CD4-positive, alpha-beta T cell treated with Interleukin-4 for 1 hour (primary cell): ENCODE measurements around the gene SORCS2.

Source experiments
- DNase-seq, 2 donors: peaks; one replicate each; pipeline ENCODE4 v3.0.0-alpha.2; 2020 to 2022

SORCS2 gene

DNA sequence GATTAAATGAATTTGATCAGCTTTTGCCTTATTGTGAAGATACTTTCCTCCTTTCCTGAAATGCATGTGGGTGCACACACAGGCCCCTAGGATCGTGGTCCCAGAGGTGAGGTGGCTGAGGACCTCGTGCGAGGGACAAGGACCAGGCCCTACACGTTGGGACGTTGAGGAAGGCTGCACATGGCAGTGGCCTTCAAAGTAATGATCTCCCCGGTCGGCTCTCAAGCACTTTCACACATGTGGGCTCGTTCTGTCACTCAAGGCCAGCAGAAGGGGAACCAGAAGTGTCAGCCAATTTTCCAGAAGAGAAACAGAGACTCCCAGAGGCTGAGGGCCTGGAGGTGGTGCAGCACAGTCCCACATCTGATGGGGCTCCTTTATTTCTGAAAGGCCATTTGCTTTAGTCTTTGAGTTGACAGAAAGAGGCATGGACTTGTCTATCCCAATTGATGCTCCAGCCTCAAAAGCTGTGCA lies 550.5 kb downstream of the SORCS2 start:
- no peak for DNase-seq

GRCh38 chr4:7744142-7744804 lies 551.9 kb downstream of the SORCS2 start:
- DNase-seq = no peak

- no peak for DNase-seq
These were observed 553.1 kb downstream of the SORCS2 start for GRCh38 chr4:7745301-7745885.

GRCh38 chr4:7746351-7747061 lies 554.2 kb downstream of the SORCS2 start:
- no peak for DNase-seq

GRCh38 chr4:7747062-7747385 lies 554.7 kb downstream of the SORCS2 start:
- DNase-seq = no peak

DNA sequence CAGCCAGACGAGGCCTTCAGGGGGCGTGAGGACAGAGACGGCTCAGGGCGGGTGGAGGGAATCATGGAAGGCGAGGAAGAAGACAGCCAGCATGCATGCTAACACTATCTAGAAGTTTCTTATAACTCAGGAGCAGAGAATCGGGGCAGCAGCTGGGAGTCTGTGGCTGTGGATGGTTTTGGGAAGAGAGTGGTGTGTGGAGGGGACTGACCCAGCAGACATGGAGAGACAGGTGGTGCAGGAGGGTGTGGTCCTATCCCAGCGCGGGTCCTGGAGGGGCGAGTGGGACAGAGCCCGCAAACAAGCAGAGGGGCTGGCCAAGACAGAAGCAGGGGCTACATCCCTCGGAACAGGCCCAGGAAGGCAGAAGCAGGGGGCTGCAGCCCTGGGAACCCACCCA lies 555.2 kb downstream of the SORCS2 start:
- no peak for DNase-seq

GRCh38 chr4:7750523-7750922 lies 558.2 kb downstream of the SORCS2 start:
- no peak for DNase-seq

GRCh38 chr4:7750972-7751371 lies 558.6 kb downstream of the SORCS2 start:
- no peak for DNase-seq

DNA sequence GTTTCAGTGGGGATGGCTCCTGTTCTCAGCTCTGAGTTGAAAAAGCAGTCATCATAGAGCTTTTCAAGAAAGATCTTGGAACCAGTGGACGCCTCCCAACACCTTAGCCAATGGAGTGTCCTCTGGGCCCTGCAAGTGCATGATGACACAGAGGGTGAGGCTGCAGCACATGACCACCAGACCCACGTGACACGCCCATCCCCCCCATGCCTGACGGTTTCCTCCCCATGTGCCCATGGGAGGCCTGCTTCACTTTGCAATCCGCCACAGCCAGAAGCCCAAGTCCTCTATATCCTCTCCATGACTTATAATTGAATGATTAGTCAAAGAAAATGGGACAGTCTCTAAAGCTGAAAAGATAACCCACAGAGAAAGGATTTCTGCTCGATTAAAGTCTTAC lies 560.3 kb downstream of the SORCS2 start:
- DNase-seq = no peak

GRCh38 chr4:7753271-7753670 lies 560.9 kb downstream of the SORCS2 start:
- DNase-seq = no peak

DNA sequence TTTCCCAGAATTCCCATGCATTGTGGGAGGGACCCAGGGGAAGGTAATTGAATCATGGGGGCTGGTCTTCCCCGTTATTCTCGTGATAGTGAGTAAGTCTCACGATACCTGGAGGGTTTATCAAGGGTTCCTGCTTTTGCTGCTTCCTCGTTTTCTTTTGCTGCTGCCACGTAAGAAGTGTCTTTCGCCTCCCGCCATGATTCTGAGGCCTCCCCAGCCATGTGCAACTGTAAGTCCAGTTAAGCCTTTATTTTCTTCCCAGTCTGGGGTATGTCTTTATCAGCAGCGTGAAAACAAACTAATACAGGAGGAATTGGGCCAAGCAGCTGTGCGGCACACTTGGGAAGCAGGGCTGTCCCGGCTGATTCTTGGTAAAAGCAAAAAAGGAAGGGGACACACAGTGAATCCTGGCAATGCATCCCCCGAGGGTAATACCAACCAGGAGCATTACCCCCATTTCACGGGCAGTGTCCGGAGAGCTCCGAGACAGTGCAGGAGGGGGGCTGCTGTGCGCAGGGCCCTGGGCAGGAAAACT lies 561.7 kb downstream of the SORCS2 start:
- DNase-seq = no peak

DNA sequence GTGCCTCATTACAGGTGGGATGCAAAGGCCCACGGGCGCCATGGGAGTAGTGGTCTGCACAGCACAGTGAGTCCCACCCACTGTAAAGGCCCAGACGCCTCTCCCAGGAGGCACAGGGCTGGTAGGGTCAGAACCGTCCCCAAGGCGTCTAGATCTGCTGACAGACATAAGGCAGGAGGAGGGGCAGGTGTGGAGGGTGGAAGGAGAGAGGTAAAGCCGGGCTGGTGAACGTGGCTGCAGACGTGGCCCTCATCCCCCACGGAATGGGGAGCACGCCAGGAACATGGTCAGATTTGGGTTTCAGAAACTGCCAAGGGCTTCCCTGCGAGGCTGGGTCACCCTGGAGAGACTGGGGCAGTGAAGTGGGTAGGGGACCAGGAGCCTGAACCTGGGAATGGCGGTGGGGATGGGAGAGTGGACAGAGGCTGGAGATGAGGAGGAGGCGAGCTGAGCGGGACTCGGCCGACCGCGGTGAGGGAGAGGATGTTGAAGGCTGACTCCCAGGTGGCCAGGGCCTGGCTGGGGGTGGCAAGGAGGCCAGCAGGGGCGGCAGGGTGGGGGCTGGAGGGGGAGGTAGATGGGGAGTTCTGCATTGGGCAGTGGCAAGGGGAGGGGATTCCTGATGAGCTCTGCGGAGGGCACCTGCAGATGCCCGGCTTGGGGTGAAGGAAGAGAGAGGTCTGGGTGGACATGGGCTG lies 562.4 kb downstream of the SORCS2 start:
- DNase-seq = no peak

DNA sequence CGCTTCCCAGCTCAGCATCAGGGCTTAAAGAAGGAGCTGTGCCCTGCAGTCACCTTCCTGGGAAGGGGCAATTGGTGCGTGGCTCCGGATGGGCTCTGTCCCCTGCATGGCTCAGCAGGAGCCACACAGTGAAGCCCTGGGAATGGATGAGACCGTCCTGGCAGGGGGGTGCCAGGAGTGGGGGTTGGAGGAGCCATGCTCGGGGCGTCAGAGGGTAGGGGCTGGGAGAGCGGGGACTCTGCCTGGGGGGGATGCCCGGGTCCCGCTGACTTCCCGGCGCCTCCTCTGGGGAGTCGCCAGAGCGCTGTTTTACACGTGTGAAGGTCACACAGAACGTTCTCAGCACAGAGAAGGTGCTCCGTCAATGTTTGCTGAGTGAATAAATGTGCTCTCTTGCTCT lies 563.2 kb downstream of the SORCS2 start:
- no peak for DNase-seq

DNA sequence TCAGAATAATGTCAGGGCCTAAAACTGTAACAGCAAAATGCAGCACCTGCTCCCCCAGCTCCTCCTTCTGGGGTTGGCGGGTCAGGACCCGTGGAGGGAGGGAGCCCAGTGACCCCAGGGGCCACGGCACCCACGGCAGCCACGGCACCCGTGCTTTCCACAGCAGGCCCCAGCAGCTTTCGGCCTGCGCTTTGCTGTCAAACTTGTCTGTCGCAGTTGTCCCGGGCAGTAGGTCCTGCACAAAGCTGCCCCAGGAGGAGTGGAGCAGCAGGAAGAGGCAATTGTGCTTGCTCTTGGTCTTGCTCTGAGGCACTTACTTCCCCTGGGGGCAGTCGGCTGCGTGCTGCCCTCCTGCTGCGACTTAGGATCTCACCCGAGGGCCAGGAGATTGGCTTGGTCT lies 563.7 kb downstream of the SORCS2 start:
- no peak for DNase-seq

DNA sequence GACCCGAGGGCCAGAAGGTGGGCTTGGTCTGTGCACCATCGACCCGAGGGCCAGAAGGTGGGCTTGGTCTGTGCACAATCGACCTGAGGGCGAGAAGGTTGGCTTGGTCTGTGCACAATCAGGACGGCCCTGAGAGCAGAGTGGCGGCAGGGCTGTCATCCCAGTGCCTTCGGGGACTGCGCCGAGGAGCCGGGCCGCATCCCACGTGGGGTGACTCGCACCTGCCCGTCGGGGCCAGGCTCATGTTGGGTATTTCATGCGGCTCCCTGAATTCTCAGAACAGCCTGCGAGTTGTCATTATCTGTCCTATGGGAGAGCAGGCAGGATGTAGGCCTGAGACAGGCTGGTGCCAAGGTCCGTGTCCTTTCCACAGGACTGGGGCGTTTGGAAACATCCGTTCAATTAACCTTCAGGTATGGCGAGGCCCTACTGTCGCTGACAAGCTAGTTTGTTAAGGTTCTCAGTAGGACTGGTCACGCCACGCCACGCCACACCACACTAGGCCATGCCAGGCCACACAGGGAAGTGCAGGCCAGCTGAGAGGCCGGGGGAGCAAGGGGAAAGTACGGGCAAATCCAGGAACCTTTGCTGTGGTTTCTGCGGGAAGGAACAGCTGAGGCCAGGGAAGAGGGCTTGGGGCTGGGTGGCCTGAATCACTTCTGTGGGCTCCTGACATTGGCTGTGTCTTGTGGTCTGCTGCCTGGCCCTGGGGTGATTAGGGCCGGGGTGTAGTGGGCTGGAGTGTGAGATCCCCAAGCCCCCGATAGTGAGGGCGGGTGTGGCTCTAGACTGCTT lies 564.4 kb downstream of the SORCS2 start:
- DNase-seq = no peak

DNA sequence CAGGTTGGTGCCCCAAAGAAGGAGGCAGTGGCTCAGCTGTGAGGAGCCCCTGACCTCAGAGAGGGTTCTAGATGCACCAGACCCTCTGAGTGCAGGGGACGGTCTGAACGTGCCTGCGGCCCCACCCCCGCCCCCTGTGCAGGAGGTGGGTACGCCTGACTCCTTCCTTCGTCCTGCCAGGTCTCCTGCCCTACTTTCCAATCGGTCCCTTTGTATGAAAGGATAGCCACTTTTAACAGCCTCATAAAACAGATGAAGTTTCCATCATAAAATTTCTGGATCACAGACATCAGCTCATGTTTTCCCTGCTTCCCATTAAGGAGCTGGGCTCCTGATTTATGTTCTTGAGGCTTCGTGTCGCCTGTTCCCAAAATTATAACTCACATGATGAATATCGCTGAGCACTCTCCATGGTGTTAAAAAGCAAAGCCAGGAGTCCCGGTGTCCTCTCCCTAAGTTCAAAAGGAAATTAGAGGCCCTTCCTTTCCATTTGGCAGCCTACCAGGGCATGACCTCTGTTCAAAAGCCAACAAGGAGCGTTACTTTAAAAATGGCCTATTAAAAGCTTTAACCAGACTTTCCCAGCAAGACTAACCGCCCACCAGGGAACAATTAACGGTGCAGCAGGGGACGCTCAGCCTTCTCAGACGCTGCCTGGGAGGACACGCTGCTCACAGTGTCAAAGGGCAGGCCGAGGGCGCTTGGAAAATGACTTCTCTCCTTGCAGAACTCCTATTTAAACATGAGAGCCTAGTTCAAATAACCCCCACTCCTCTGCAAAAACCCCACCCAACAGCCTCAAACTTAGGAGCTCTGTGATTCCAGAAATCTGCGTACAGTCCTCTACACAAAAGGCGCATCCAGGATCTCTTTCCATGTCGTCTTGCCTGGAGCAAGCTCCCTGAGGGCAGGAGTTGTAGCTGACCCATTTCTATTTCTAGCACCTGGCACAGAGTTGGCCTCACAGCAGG lies 565.4 kb downstream of the SORCS2 start:
- DNase-seq = no peak

DNA sequence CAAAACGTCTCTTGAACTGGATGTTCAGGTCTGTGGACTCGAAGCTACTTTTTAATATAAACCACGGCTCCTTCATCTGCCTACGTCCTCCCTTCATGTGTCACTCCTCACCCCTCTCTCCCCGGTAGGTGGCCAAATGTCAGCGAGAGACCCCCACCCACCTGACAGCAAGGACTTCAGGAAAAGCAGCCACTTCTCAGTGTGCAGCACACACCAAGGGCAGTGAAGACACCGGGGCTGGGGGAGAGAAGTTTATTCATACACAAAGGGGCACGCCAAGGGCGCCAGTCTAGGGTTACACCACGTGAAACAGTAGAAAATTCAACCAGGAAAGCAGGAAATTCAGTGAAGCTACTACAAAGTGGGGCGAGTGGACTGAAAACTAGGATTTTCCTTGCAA lies 566.1 kb downstream of the SORCS2 start:
- no peak for DNase-seq

GRCh38 chr4:7759216-7759615 lies 566.9 kb downstream of the SORCS2 start:
- peak; percentile 58 to 83 for DNase-seq

DNA sequence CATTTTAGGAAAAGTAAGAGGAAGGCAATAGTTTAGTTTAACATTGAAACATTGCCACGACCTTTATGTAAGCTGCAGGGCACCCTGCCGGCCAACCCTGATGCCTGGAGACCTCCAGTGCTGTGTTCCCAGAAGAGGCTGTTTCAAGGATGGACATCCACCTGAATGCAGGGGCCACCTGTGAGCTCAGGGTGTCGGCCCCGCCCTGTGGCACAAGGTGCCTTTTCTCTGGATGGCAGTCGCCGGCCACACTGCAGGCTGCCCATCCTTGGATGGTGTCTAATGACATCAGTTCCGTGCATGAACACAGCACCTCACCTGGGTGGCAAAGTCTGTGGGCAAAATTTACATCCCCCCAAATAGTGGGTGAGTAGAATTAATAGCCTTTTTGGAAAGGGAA lies 567.3 kb downstream of the SORCS2 start:
- no peak for DNase-seq

DNA sequence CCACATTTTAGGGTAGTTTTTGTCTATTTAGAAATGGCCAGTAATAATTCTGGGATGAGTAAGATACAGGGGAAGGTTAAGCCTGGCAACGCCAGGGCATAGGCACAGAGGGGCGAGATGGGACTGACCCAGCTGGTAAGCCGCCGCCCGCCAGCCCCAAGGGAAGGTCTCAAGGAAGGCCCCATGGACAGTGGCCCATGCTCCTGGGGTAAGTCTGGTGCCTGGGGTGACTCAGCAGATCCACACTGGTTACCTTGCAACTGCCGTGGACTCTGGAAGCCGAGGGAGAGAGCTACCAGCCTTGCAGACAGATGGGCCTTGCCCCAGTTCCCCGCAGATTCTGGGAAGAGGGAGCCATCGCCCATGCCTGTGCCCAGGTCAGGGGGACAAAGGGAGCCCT lies 567.9 kb downstream of the SORCS2 start:
- no peak for DNase-seq

GRCh38 chr4:7760706-7761105 lies 568.4 kb downstream of the SORCS2 start:
- DNase-seq = no peak
